GM23248 (cell line): ENCODE results near the gene GTF3C5. TPM values are rescaled to one million over a fixed set of nuclear protein-coding genes. Genes with fewer than 3 reads are reported as not detected.
"Not testable (repeated sequence)": the region's sequence is repeated elsewhere in the genome, so short reads cannot be mapped to it uniquely, and the experiment has no call there.

Source experiments
- DNase-seq: peaks from one replicate; pipeline ENCODE4 v3.0.0-alpha.2; 2015
- H2AFZ ChIP-seq: fragments of 200-600 bp; sonication (generic); 2 replicates; pipeline ENCODE4 v1.6.1; 2016; ENCODE audit warnings: antibody characterized with exemption
- H3F3A ChIP-seq: fragments of 200-600 bp; sonication (generic); 2 replicates; pipeline ENCODE4 v1.6.1; 2016; ENCODE audit warnings: mild to moderate bottlenecking, antibody characterized with exemption, mixed run types; ENCODE audit not compliant: insufficient read depth
- H3K27ac ChIP-seq: fragments of 200-600 bp; sonication (generic); 2 replicates; pipeline ENCODE4 v1.5.1; 2016; ENCODE audit warnings: mild to moderate bottlenecking
- H3K27me3 ChIP-seq: fragments of 200-600 bp; sonication (generic); replicated peaks from 2 replicates; pipeline ENCODE4 v1.6.1; 2016; ENCODE audit warnings: mild to moderate bottlenecking; ENCODE audit not compliant: insufficient read depth
- H3K36me3 ChIP-seq: fragments of 200-600 bp; sonication (generic); 2 replicates; pipeline ENCODE4 v1.6.1; 2016; ENCODE audit warnings: low read depth, mild to moderate bottlenecking
- H3K4me1 ChIP-seq: fragments of 200-600 bp; sonication (generic); 2 replicates; pipeline ENCODE4 v1.6.1; 2016; ENCODE audit warnings: mild to moderate bottlenecking; ENCODE audit not compliant: insufficient read depth
- H3K4me2 ChIP-seq: fragments of 200-600 bp; sonication (generic); one replicate; pipeline ENCODE4 v1.6.1; 2016; ENCODE audit warnings: mild to moderate bottlenecking; ENCODE audit not compliant: unreplicated experiment
- H3K4me3 ChIP-seq: fragments of 200-600 bp; sonication (generic); 2 replicates; pipeline ENCODE4 v1.5.1; 2016; ENCODE audit warnings: mild to moderate bottlenecking
- H3K79me2 ChIP-seq: fragments of 200-600 bp; sonication (generic); 2 replicates; pipeline ENCODE4 v1.6.1; 2016; ENCODE audit warnings: mild to moderate bottlenecking; ENCODE audit not compliant: insufficient read depth
- H3K9ac ChIP-seq: fragments of 200-600 bp; sonication (generic); 2 replicates; pipeline ENCODE4 v1.6.1; 2016; ENCODE audit warnings: mild to moderate bottlenecking
- H3K9me2 ChIP-seq: fragments of 200-600 bp; sonication (generic); 2 replicates; pipeline ENCODE4 v1.6.1; 2016; ENCODE audit warnings: mixed run types, mild to moderate bottlenecking, moderate library complexity; ENCODE audit not compliant: insufficient read depth
- H3K9me3 ChIP-seq: fragments of 200-600 bp; sonication (generic); one replicate; pipeline ENCODE4 v1.6.1; 2017; ENCODE audit warnings: low read depth
- H4K20me1 ChIP-seq: fragments of 200-600 bp; sonication (generic); 2 replicates; pipeline ENCODE4 v1.6.0; 2016; ENCODE audit not compliant: insufficient read depth
- EZH2 ChIP-seq: fragments of 200-600 bp; sonication (generic); IDR thresholded peaks from 2 replicates; pipeline ENCODE4 v1.6.1; 2018; ENCODE audit warnings: antibody characterized with exemption, mild to moderate bottlenecking; ENCODE audit not compliant: insufficient read depth, poor library complexity, severe bottlenecking
- EZH2phosphoT487 ChIP-seq: fragments of 200-600 bp; sonication (generic); IDR thresholded peaks from 2 replicates; pipeline ENCODE4 v1.6.1; 2018; ENCODE audit warnings: antibody characterized with exemption, moderate library complexity, mild to moderate bottlenecking, low read depth; ENCODE audit not compliant: insufficient read depth
- WGBS, 2 experiments: methylation state at CpG; one replicate each; pipeline ENCODE4 v1.1.6; 2015 to 2017; ENCODE audit warnings: low lambda C conversion rate in 2 of 2, low coverage in 1 of 2; ENCODE audit errors: missing lambda C conversion rate in 2 of 2; 5-methylcytosine and 5-hydroxymethylcytosine counted together
- in situ Hi-C: fragments of 300-500 bp; cut with MboI; formaldehyde crosslinking; loops from 2 replicates; pipeline ENCODE4 v1.15.0; 2020
- polyA plus RNA-seq: library from polyadenylated mRNA; unstranded; fragments of >200 nt; fragmentation: Nextera tagmentation; extraction: Ambion mirVana; gene quantifications from 2 replicates; pipeline ENCODE4 v1.2.1, GENCODE V29; 2016
- total RNA-seq: library from RNA; depleted of rRNA; stranded (reverse); fragments of >200 nt; shearing (Covaris generic); gene quantifications from 2 replicates; pipeline ENCODE4 v1.2.3, GENCODE V29; 2014

GTF3C5 gene
- total and polyA plus RNA-seq, 2 experiments from 2014 or later = 33.5 to 40.1 TPM

DNA sequence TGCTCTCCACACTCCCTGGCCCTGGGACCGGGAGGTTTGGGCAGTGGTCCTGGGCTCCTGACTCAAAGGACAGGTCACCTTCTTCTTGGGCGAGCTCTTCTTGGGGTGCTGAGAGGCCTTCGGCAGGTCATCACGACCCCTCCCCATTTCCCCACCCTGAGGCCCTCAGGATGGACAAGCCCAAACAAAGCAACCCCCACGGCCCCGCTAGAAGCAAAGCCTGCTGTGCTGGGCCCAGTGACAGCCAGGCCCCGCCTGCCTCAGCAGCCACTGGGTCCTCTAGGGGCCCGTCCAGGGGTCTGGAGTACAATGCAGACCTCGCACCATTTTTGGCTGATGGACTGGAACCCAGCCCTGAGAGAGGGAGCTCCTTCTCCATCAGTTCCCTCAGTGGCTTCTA lies 52.9 kb downstream of the GTF3C5 start:
- H3K9ac ChIP-seq, DNase-seq, H3K36me3 ChIP-seq, H3K79me2 ChIP-seq, H3F3A ChIP-seq, H3K9me2 ChIP-seq, H3K4me3 ChIP-seq, H2AFZ ChIP-seq, H4K20me1 ChIP-seq, H3K4me2 ChIP-seq, H3K27me3 ChIP-seq, H3K27ac ChIP-seq, H3K4me1 ChIP-seq, H3K9me3 ChIP-seq, in situ Hi-C loops: not testable (repeated sequence)
- 52 to 64% methylated on average over 3 to 8 of the region's 9 CpGs for WGBS, 2 experiments

DNA sequence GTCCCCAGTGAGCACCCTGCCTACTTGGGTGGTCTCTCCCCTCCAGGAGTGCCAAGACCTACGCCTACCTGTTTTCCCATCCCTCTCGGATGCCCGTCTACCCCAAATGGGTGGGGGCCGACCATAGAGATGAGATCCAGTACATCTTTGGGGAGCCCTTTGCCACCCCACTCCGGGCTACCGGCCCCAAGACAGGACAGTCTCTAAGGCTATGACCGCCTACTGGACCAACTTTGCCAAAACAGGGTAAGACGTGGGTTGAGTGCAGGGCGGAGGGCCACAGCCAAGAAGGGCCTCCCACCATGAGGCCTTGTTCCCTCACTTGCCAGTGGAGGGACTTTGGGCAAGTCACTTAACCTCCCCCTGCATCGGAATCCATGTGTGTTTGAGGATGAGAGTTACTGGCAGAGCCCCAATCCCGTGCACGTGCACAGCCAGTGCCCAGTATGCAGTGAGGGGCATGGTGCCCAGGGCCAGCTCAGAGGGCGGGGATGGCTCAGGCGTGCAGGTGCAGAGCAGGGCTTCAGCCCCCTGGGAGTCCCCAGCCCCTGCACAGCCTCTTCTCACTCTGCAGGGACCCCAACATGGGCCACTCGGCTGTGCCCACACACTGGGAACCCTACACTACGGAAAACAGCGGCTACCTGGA lies 55.5 kb downstream of the GTF3C5 start:
- H3K4me2 ChIP-seq, H3K27me3 ChIP-seq, H4K20me1 ChIP-seq, H3K9ac ChIP-seq, H3F3A ChIP-seq, DNase-seq, H3K4me3 ChIP-seq, H3K9me2 ChIP-seq, H3K36me3 ChIP-seq, H3K79me2 ChIP-seq, H3K4me1 ChIP-seq, in situ Hi-C loops, H3K27ac ChIP-seq, H3K9me3 ChIP-seq, H2AFZ ChIP-seq: not testable (repeated sequence)
- 62 to 63% methylated on average over 11 to 14 of the region's 17 CpGs for WGBS, 2 experiments

GRCh38 chr9:133086894-133087293 lies 56.1 kb downstream of the GTF3C5 start:
- no peak overlapping the region for H3K9ac ChIP-seq
- H3K4me1 ChIP-seq = no peaks in the 10 kb centered on the region
- H2AFZ ChIP-seq = no peak overlapping the region
- DNase-seq = no peak
- H3K4me3 ChIP-seq = no peak overlapping the region
- no peaks in the 10 kb centered on the region for H3K9me2 ChIP-seq
- H3K9me3 ChIP-seq = no peaks in the 10 kb centered on the region
- H4K20me1 ChIP-seq = no peaks in the 10 kb centered on the region
- no peaks in the 10 kb centered on the region for H3K79me2 ChIP-seq
- no peaks in the 10 kb centered on the region for H3K27me3 ChIP-seq
- 64 to 65% methylated on average over 11 to 12 of the region's 15 CpGs for WGBS, 2 experiments
- no peaks in the 10 kb centered on the region for H3K36me3 ChIP-seq
- no peak overlapping the region for H3K4me2 ChIP-seq
- 0 out of 2 replicates have a peak, but pooled peaks cover 5% of the 10 kb centered on the region for H3F3A ChIP-seq
- TF ChIP-seq EZH2 (no peak), EZH2phosphoT487 (no peak)
- in situ Hi-C loops = no loop called here
- no peak overlapping the region for H3K27ac ChIP-seq

- DNase-seq = no peak
- WGBS, 2 experiments = 30 to 34% methylated on average over 7 of the region's 7 CpGs
- Histone ChIP-seq H3K9me3 (no peaks in the 10 kb centered on the region), H3K4me2 (no peak overlapping the region), H2AFZ (no peak overlapping the region), H3K4me3 (no peak overlapping the region), H3K9me2 (no peaks in the 10 kb centered on the region), H3K27me3 (no peaks in the 10 kb centered on the region), H3K4me1 (no peaks in the 10 kb centered on the region), H4K20me1 (no peaks in the 10 kb centered on the region), H3K27ac (no peak overlapping the region), H3K36me3 (no peaks in the 10 kb centered on the region), H3K79me2 (no peaks in the 10 kb centered on the region), H3F3A (0 out of 2 replicates have a peak, but pooled peaks cover 5% of the 10 kb centered on the region), H3K9ac (no peak overlapping the region)
- in situ Hi-C loops = no loop called here
- TF ChIP-seq EZH2 (no peak), EZH2phosphoT487 (no peak)
Observed at GRCh38 chr9:133087429-133088145, 56.8 kb downstream of the GTF3C5 start.
